K562 (cell line): ENCODE data around the gene ADARB2. TPM values are rescaled to one million over a fixed set of nuclear protein-coding genes. Genes with fewer than 3 reads are reported as not detected.

Experiments
- ATAC-seq: fragments of 200-7000 bp; cut with Tn5 transposase; 3 replicates; pipeline ENCODE4 v1.9.1; 2020; ENCODE audit warnings: moderate library complexity
- BruUV-seq: library from RNA; stranded (reverse); fragments of 400-500 nt; replicated peaks from 2 replicates; lab custom pipeline; 2021; lab: Mats Ljungman, UMichigan
- CTCF ChIA-PET: fragments of 300-600 bp; formaldehyde crosslinking; extraction: SDS; loops from one replicate; lab custom pipeline; 2021; ENCODE audit warnings: low intra/inter-chr PET ratio; lab: Yijun Ruan, JAX
- POLR2A ChIA-PET: fragments of 300-600, 350-650 bp; sonication (Branson Sonifier 250); formaldehyde crosslinking; extraction: SDS; loops from one replicate; lab custom pipeline; 2021; ENCODE audit warnings: antibody characterized with exemption, inconsistent platforms; lab: Yijun Ruan, JAX
- DNase-seq, 4 experiments: peaks; one replicate each; pipeline versions ENCODE4 v3.0.0 to v3.0.0-alpha.2; 2011 to 2018; ENCODE audit warnings: low spot score in 3 of 4, mixed read lengths in 3 of 4; ENCODE audit errors: extremely low read depth in 1 of 4
- FAIRE-seq: peaks from 2 replicates; lab custom pipeline; 2011; peaks lifted over from hg19 to GRCh38; lab: Jason Lieb, UNC
- H2AFZ ChIP-seq: 2 replicates; pipeline ENCODE4 v1.6.0; 2011; ENCODE audit warnings: low read depth, low read length, control low read depth, inconsistent platforms
- H3K27ac ChIP-seq: fragments of 200-600 bp; 3 replicates; pipeline ENCODE4 v1.8.0; 2011; ENCODE audit warnings: low read depth, mild to moderate bottlenecking, control low read depth, inconsistent platforms, low read length, moderate library complexity, mixed read lengths; ENCODE audit errors: extremely low read depth
- H3K27me3 ChIP-seq, 2 experiments: fragments of 300-600 bp in 1 of 2; 2 replicates in 1 of 2; 3 replicates in 1 of 2; pipeline versions ENCODE4 v1.6.0 to v1.8.0; 2011; ENCODE audit warnings: inconsistent platforms in 2 of 2, low read length in 2 of 2, mild to moderate bottlenecking in 1 of 2, mixed read lengths in 1 of 2, moderate library complexity in 1 of 2; ENCODE audit not compliant: control insufficient read depth in 2 of 2, insufficient read depth in 2 of 2
- H3K36me3 ChIP-seq: fragments of 300-600 bp; 3 replicates; pipeline ENCODE4 v1.8.0; 2011; ENCODE audit warnings: mild to moderate bottlenecking, low read length, inconsistent platforms; ENCODE audit not compliant: control insufficient read depth, insufficient read depth
- H3K4me1 ChIP-seq, 2 experiments: fragments of 200-600 bp in 1 of 2; replicated peaks in 1 of 2; 2 replicates in 1 of 2; 3 replicates in 1 of 2; pipeline versions ENCODE4 v1.5.1 to v1.8.0; 2011; ENCODE audit warnings: inconsistent platforms in 2 of 2, low read length in 2 of 2, mild to moderate bottlenecking in 1 of 2, mixed read lengths in 1 of 2, moderate library complexity in 1 of 2; ENCODE audit not compliant: control insufficient read depth in 2 of 2, insufficient read depth in 2 of 2
- H3K4me2 ChIP-seq: 2 replicates; pipeline ENCODE4 v1.6.1; 2011; ENCODE audit warnings: low read length, control low read depth, inconsistent platforms, mixed read lengths; ENCODE audit not compliant: insufficient read depth
- H3K4me3 ChIP-seq: fragments of 200-600 bp; sonication (generic), shearing (Covaris generic); 2 replicates; pipeline ENCODE4 v1.5.1; 2016; ENCODE audit warnings: control low read depth, inconsistent platforms
- H3K79me2 ChIP-seq: fragments of 200-600 bp; 3 replicates; pipeline ENCODE4 v1.8.0; 2011; ENCODE audit warnings: low read length, inconsistent platforms; ENCODE audit not compliant: control insufficient read depth, insufficient read depth
- H3K9ac ChIP-seq, 2 experiments: 2 replicates each; pipeline versions ENCODE4 v1.6.0 to v1.6.1; 2011; ENCODE audit warnings: low read depth in 2 of 2, low read length in 2 of 2, control low read depth in 1 of 2, inconsistent platforms in 1 of 2, mild to moderate bottlenecking in 1 of 2, mixed read lengths in 1 of 2; ENCODE audit not compliant: insufficient read depth in 1 of 2
- H3K9me1 ChIP-seq: one replicate; pipeline ENCODE4 v1.6.0; 2011; ENCODE audit warnings: inconsistent platforms, mild to moderate bottlenecking, low read length, moderate library complexity; ENCODE audit not compliant: control insufficient read depth, insufficient read depth
- H3K9me3 ChIP-seq: replicated peaks from 2 replicates; pipeline ENCODE4 v1.5.1; 2011; ENCODE audit warnings: low read depth, low read length, inconsistent platforms; ENCODE audit not compliant: control insufficient read depth, insufficient read depth
- H4K20me1 ChIP-seq: replicated peaks from 2 replicates; pipeline ENCODE4 v1.6.1; 2011; ENCODE audit warnings: low read length, inconsistent platforms, mixed read lengths; ENCODE audit not compliant: control insufficient read depth, insufficient read depth
- HLTF ChIP-seq: fragments of 450-650 bp; IDR thresholded peaks from 2 replicates; pipeline ENCODE4 v1.6.1; 2016
- KAT7 ChIP-seq: sonication (generic); formaldehyde crosslinking; IDR thresholded peaks from 2 replicates; pipeline ENCODE4 v1.8.0; 2022; ENCODE audit warnings: missing genetic modification reagents, mild to moderate bottlenecking, borderline replicate concordance
- MEF2D ChIP-seq: conservative IDR thresholded peaks from 2 replicates; pipeline ENCODE4 v1.6.1; 2016; ENCODE audit warnings: low read depth, missing genetic modification characterization, missing compliant biosample characterization
- NFRKB ChIP-seq: fragments of 450-650 bp; IDR thresholded peaks from 2 replicates; pipeline ENCODE4 v1.6.1; 2016; ENCODE audit warnings: low read depth
- PHTF2 ChIP-seq: fragments of 250-450 bp; sonication (Bioruptor Pico); IDR thresholded peaks from 2 replicates; pipeline ENCODE4 v1.5.0; 2021; ENCODE audit warnings: mild to moderate bottlenecking
- WGBS: fragments of 100-300 bp; shearing (Covaris generic); methylation state at CpG from one replicate; pipeline ENCODE4 v1.1.6; 2016; ENCODE audit warnings: low coverage, mixed read lengths; ENCODE audit not compliant: insufficient coverage; ENCODE audit errors: missing lambda C conversion rate; 5-methylcytosine and 5-hydroxymethylcytosine counted together
- in situ Hi-C: fragments of 300-500 bp; cut with MboI; formaldehyde crosslinking; loops from 4 replicates; pipeline ENCODE4 v1.15.0; 2018; ENCODE audit warnings: inconsistent platforms, mixed read lengths
- intact Hi-C: fragments of 100-400 bp; cut with micrococcal nuclease; formaldehyde crosslinking; loops from 2 replicates; pipeline ENCODE4 v1.14.2; 2022
- polyA plus RNA-seq, 8 experiments: library from polyadenylated mRNA; depleted of rRNA in 4 of 8; stranded (reverse) in 5 of 8; unstranded in 3 of 8; fragments of >200 nt; fragmentation: Nextera tagmentation in 2 of 8; fragmentation: Illumina TruSeq in 1 of 8; extraction: Ambion mirVana in 2 of 8; extraction: Trizol in 1 of 8; gene quantifications; 2 replicates each; pipeline versions ENCODE4 v1.2.1 to v1.2.3, GENCODE V29; 2011 to 2014; ENCODE audit warnings: inconsistent platforms in 1 of 8, missing spikeins in 1 of 8
- total RNA-seq, 7 experiments: library from RNA; depleted of rRNA in 6 of 7; stranded (reverse); fragments of >200 nt in 6 of 7; fragmentation: Illumina TruSeq in 2 of 7; extraction: Trizol in 2 of 7; gene quantifications; 2 replicates each; pipeline versions ENCODE4 v1.2.1 to v1.2.3, GENCODE V29; 2011 to 2021; ENCODE audit warnings: low replicate concordance in 1 of 7

The ADARB2 gene
- total and polyA plus RNA-seq, 9 of the 15 experiments (the other 6 are each of a cell fraction or from before 2014, with no cell fraction given), result not detected

DNA sequence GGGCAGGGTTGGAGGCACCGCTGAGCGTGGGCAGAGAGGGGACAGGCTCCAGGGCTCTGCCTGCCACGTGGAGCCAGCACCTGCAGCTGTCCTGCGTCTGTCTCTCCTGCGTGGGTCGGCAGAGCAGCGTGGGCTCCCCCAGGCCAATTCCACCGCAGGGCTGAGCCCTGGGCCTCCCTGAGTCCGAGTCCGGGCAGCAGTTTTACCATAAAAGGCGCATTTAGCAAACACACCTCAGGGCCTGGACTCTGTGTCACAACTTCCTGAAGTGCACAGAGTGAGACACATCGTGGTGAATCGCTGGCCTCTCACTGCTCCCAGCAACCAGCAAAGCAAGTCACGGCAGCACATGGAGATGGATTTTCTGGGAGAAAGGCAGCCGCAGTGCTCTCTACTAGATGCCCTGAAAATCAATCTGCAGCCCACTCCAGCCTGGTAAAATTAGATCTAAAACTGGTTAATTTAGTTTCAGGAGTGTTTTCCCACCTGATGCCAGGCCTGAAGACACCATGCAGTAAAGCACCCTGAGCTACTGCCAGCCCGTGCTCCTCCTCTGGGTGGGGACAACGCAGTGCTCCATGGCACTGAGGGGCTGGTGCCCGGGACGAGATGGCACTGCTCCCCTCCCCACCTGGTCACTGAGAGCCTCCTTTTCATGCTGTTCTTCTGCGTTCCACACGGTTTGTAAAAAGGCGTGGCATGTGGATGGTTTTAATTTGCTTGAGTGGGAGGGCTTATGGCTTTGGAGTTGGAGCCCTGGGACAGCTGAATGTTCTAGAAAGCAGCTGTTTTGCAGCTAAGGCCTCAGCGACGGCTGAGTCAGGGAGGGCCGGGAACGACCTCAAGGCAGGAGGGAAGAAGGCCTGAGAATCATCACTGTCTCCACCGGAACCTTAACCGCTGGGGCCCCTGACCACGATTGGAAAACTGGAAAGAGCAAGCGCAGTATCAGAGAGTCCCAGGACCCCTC is 336.9 kb downstream of the ADARB2 start:
- Histone ChIP-seq H3K4me2 (no peak overlapping the region), H3K4me1 (peaks cover 0 to 4% of the 10 kb centered on the region in 2 experiments; a peak in 2 of 5 replicates), H3K9me3 (no peaks in the 10 kb centered on the region), H2AFZ (no peak overlapping the region), H3K79me2 (no peaks in the 10 kb centered on the region), H3K27me3 (peaks cover 27 to 76% of the 10 kb centered on the region in 2 experiments), H4K20me1 (peaks cover 6% of the 10 kb centered on the region; the same call in 1 of the 2 replicates), H3K4me3 (no peak overlapping the region), H3K9me1 (no peaks in the 10 kb centered on the region)
- POLR2A ChIA-PET, result interaction anchor here (0.6 kb wide), 1 partner anchor 1495 kb away, joined by 3 read pairs; no protein-coding TSS in a partner anchor
- no peak for ATAC-seq
- CTCF ChIA-PET, result no interaction called here
- no peak for FAIRE-seq
- intact Hi-C loops, result no loop called here
- no peak for TF ChIP-seq HLTF
- TF ChIP-seq, all 486 proteins: peak for 0
- 1% methylated on average over 29 of the region's 30 CpGs for WGBS
- Histone ChIP-seq H3K9ac (no peak overlapping the region), H3K36me3 (no peaks in the 10 kb centered on the region), H3K27ac (no peak overlapping the region)
- DNase-seq, result no peak
- in situ Hi-C loops, result no loop called here
- no TSS peak for BruUV-seq

DNA sequence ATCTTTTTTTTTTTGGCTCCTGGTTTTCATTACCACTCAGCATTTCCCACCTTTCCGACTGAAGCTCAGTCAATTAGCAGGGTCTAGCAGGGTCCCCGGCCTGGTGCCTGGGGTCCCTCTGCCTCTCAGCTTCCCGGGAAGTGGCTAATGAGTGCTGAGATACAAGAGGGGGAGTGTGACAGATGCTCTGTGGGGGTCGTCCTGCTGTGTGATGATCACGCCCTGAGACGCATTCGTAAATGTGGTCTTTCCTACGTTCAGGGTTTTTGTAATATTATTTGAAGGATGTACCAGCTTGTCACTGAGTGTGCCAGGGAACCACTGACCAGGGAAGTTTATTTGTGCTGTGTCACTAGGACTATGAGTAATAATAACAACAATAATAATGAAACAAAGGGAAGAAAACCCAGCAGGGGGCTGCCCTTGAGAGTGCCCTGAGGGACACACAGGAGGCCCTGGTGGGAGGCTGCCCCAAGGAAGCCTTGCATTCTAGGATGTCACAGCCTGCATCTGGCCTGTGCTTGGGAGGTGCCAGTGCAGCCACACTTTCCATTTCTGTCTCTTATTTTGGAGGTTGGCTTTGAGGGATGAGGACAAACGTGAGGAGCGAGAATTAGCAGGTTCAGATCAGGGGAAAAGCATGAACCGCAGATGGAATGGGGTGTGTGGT is 337.8 kb downstream of the ADARB2 start:
- no peak overlapping the region for H2AFZ ChIP-seq
- H3K27me3 ChIP-seq, result peaks cover 28 to 84% of the 10 kb centered on the region in 2 experiments
- DNase-seq (no peak), ATAC-seq (no peak), FAIRE-seq (no peak)
- no peaks in the 10 kb centered on the region for H3K9me3 ChIP-seq
- in situ Hi-C loops (no loop called here), intact Hi-C loops (no loop called here)
- no peak overlapping the region for H3K9ac ChIP-seq
- 0% methylated on average over 11 of the region's 11 CpGs for WGBS
- H3K4me1 ChIP-seq, result peaks cover 0 to 4% of the 10 kb centered on the region in 2 experiments; a peak in 2 of 5 replicates
- peaks cover 6% of the 10 kb centered on the region; the same call in 1 of the 2 replicates for H4K20me1 ChIP-seq
- H3K27ac ChIP-seq, result no peak overlapping the region
- H3K36me3 ChIP-seq, result no peaks in the 10 kb centered on the region
- CTCF ChIA-PET, result no interaction called here
- no peaks in the 10 kb centered on the region for H3K9me1 ChIP-seq
- H3K79me2 ChIP-seq, result no peaks in the 10 kb centered on the region
- no peak overlapping the region for H3K4me3 ChIP-seq
- no peak overlapping the region for H3K4me2 ChIP-seq
- TF ChIP-seq PHTF2 (CRISPR knock-in tag), result no peak
- no peak for TF ChIP-seq NFRKB
- no peak for TF ChIP-seq KAT7 (CRISPR knock-in tag)
- TF ChIP-seq MEF2D (tag), result no peak
- TF ChIP-seq, all 486 proteins: peak for 0
- no TSS peak for BruUV-seq
- POLR2A ChIA-PET, result interaction anchor here (0.6 kb wide), 1 partner anchor 1496 kb away, joined by 3 read pairs; no protein-coding TSS in a partner anchor
